T-helper 17 cell (primary cell): ENCODE measurements around the gene MCF2L2. TPM values are rescaled to one million over a fixed set of nuclear protein-coding genes. Genes with fewer than 3 reads are reported as not detected.
"Not testable (repeated sequence)": the region's sequence is repeated elsewhere in the genome, so short reads cannot be mapped to it uniquely, and the experiment has no call there.

Source experiments
- ATAC-seq: fragments of 150-1000 bp; cut with Tn5 transposase; 2 replicates; pipeline ENCODE4 v1.10.0; 2021; ENCODE audit warnings: mild to moderate bottlenecking, moderate library complexity
- DNase-seq, 3 donors: peaks; one replicate each; pipeline versions ENCODE4 v3.0.0 to v3.0.0-alpha.2; 2020 to 2021
- H3K9me3 ChIP-seq: one replicate; pipeline ENCODE4 v1.7.0; 2013; ENCODE audit warnings: low read length, mild to moderate bottlenecking; ENCODE audit not compliant: control insufficient read depth, poor library complexity, severe bottlenecking
- H3K27ac Mint-ChIP-seq: one replicate; pipeline ENCODE4 v1.8.0; 2022; ENCODE audit warnings: mild to moderate bottlenecking, moderate library complexity, mixed read lengths
- H3K27me3 Mint-ChIP-seq: one replicate; pipeline ENCODE4 v1.8.0; 2022; ENCODE audit warnings: mixed read lengths
- H3K36me3 Mint-ChIP-seq: one replicate; pipeline ENCODE4 v1.8.0; 2022; ENCODE audit warnings: low read depth, mixed read lengths
- H3K4me1 Mint-ChIP-seq: one replicate; pipeline ENCODE4 v1.8.0; 2022; ENCODE audit warnings: mild to moderate bottlenecking, mixed read lengths
- H3K4me3 Mint-ChIP-seq: one replicate; pipeline ENCODE4 v1.8.0; 2022; ENCODE audit warnings: mild to moderate bottlenecking, moderate library complexity, mixed read lengths
- total RNA-seq, 4 donors: library from RNA in 2 of 4; stranded (reverse) in 2 of 4; gene quantifications; one replicate each; pipeline ENCODE4 v1.2.3 and lab custom pipeline; 2022 to 2026

Gene MCF2L2
- total RNA-seq, 2 donors from 2014 or later, result 25.7 to 27.2 TPM

DNA sequence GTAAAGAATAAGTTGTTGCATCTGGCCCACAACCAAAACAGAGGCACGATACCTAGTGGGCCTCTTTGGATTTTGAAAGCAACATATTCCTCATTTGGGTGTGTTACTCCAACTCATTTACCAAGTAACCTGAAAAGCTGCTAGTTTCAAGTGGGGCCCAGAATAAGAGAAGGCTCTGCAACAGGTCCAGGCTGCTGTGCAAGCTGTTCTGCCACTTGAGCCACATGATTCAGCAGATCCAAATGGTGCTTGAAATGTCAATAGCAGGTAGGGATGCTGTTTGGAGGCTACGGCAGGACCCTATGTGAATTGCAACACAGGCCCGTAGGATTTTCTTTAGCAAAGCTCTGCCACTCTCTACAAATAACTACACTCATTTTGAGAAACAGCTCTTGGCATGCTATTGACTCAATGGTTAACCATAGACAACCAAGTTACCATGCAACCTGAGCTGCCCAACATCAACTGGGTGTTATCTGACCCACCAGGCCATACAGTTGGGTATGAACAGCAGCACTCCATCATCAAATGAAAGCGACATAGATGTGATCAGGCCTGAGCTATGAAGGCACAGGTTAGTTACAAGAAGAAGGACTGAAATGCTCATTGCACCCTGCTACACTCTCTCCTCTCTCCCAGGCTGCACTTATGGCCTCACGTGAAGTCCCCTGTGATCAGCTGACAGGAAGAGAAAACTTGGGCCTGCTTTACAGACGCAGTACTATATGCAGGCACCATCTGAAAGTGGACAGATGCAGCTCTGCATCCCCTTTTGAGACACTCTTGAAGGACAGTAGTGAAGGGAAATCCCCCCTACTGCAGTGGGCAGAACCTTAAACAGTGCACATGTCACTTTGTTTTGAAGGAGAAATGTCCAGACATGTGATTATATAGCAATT is 9.5 kb upstream of the MCF2L2 start:
- Mint-ChIP-seq H3K4me1 (peaks cover 37% of the 10 kb centered on the region), H3K4me3 (no peak overlapping the region), H3K36me3 (no peaks in the 10 kb centered on the region), H3K27me3 (no peaks in the 10 kb centered on the region), H3K27ac (no peak overlapping the region)
- DNase-seq (no peak), ATAC-seq (no peak)
- no peaks in the 10 kb centered on the region for H3K9me3 ChIP-seq

DNA sequence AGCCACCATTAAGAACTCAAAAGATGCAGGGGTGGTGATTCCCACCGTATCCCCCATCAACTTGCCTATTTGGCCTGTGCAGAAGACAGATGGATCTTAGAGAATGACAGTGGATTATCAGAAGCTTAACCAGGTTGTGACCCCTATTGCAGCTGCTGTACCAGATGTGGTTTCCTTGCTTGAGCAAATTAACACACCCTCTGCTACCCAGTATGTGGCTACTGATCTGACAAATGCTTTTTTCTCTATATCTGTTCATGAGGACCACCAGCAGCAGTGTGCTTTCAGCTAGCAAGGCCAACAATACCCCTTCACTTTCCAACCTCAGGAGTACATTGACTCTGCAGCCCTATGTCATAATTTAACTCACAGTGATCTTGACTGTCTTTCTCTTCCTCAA is 8.6 kb upstream of the MCF2L2 start:
- DNase-seq (no peak), ATAC-seq (no peak)
- Mint-ChIP-seq H3K4me1 (peaks cover 37% of the 10 kb centered on the region), H3K27me3 (no peaks in the 10 kb centered on the region), H3K4me3 (no peak overlapping the region), H3K36me3 (no peaks in the 10 kb centered on the region), H3K27ac (no peak overlapping the region)
- H3K9me3 ChIP-seq, result no peaks in the 10 kb centered on the region

DNA sequence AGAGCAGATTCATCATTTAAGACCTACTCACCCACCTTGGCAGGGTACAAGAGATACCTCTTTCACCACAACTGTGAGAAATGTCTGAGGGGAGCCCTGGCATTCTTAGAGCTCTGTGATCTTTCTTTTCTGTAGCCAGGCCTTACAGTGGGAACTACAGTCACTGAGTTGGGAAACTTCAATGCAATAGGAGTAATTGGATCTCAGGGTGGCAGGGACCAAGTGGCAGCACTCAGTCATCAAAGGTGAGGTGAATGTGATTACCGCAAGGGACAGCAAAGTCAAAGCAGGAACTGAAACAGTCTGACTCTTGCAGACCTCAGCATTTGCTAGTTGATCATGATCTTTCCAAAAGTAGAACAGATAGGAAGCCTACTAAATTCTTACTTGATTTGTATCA is 7.2 kb upstream of the MCF2L2 start:
- H3K9me3 ChIP-seq, result no peaks in the 10 kb centered on the region
- peak overlapping the region; percentile 67 for H3K4me3 Mint-ChIP-seq
- H3K36me3 Mint-ChIP-seq, result no peaks in the 10 kb centered on the region
- peaks cover 39% of the 10 kb centered on the region for H3K4me1 Mint-ChIP-seq
- no peaks in the 10 kb centered on the region for H3K27me3 Mint-ChIP-seq
- H3K27ac Mint-ChIP-seq, result peak overlapping the region; percentile 63
- ATAC-seq (peak; percentile 85), DNase-seq (no peak)

DNA sequence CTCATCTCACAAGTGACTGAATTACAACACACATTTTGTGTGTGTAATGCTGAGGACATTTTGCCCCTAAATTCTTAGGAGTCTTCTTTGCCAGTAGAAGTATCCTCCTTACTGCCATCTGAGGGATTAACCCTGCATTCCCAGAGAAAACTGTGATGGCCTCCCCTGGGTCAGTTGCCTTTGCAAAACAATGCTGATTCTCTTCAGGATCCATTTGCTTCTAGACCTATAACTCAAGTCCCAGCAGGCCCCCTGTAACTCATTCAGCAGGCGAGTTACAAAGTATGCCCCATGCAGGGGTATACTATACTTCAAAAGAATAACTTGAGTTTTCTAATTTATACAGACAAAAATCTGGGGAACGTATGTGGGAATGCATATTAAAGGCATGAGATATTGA is 6.6 kb upstream of the MCF2L2 start:
- ATAC-seq (no peak), DNase-seq (no peak)
- Mint-ChIP-seq H3K27me3 (no peaks in the 10 kb centered on the region), H3K4me3 (no peak overlapping the region), H3K4me1 (peaks cover 45% of the 10 kb centered on the region), H3K36me3 (no peaks in the 10 kb centered on the region), H3K27ac (peak overlapping the region; percentile 63)
- H3K9me3 ChIP-seq, result no peaks in the 10 kb centered on the region

DNA sequence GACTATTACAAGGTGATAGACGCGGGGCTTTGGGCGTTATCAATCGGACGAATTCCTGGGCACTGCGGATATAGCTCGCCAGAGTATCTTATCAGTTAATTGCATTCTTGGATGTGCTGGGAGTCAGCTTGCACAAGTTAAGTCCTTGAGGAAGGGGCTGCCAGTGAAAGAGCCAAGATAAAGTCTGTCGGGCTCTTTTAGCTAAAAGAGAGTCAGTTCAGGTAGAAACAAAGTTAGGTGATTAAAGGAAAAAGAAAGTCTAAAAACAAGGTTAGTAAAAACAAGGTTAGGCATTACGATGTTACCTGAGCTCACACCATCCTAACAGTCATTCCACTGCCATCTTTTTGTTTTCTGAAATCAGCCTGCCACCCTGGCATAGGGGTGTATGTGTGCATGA is 6.1 kb upstream of the MCF2L2 start:
- H3K9me3 ChIP-seq, result no peaks in the 10 kb centered on the region
- Mint-ChIP-seq H3K4me3 (no peak overlapping the region), H3K4me1 (peaks cover 43% of the 10 kb centered on the region), H3K27ac (peak overlapping the region; percentile 11), H3K36me3 (no peaks in the 10 kb centered on the region), H3K27me3 (no peaks in the 10 kb centered on the region)
- ATAC-seq (no peak), DNase-seq (no peak)

DNA sequence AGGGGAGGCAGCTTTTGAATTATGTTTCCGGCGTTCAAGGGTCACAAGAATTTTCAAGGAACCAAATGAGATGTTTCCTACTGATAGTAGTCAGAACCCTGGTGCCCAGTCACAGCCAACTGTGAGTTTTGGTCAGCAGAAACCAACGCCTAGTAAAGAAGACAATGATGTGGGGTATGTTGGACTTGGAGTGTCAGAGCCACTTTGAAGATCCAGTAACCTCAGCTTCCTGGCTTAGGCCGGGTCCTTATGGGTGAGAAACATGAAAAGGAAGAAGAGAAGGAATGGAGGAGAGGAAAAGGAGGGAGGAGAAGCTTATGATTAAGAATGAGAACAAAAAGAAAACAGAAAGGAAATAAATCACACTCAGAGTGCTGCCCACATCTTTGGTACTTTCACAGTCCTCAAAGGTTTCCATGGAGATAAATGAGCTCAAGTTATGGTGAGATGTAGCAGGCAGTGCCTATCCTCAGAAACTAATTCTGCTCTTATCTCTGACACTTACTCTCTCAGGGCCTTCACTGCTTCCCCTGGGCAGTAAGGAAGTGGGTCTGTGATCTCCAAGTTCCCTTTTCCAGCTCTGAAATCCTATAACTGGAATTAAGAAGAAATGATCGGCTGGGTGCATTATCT is 2.0 kb upstream of the MCF2L2 start:
- Mint-ChIP-seq H3K27ac (peak overlapping the region; percentile 11), H3K36me3 (no peaks in the 10 kb centered on the region), H3K27me3 (no peaks in the 10 kb centered on the region), H3K4me3 (peak overlapping the region; percentile 49), H3K4me1 (peaks cover 31% of the 10 kb centered on the region)
- ATAC-seq (no peak), DNase-seq (no peak)
- no peaks in the 10 kb centered on the region for H3K9me3 ChIP-seq

DNA sequence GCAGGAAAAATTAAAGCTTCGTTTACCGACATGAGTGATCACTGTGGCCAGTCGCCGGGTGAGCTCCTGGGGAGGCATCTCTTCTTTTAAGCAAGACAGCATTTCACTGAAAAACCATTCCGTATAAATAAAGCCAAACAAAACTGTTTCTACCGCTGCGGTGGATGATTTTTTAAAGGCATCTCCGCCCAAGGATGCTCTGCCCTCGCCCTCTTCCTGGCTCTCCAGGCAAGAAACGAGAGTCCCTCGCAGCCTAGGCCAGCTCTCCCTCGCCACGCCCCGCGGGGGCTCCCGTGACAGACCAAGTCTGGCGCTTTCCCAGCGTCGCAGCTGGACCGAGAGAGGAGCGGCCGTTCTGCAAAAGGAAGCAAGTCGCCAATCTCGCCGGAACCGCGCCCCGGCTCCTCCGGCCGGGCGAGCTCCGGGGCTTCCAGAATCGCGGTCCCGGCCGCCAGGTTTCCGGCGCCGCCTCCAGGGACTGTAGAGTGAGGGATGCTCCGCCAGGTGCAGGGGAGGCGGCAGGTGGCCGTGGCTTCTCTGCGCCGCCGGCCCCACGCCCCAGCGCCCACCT is 458 bp downstream of the MCF2L2 start:
- no peaks in the 10 kb centered on the region for H3K36me3 Mint-ChIP-seq
- no peaks in the 10 kb centered on the region for H3K27me3 Mint-ChIP-seq
- no peaks in the 10 kb centered on the region for H3K9me3 ChIP-seq
- DNase-seq (peak; percentile 9 to 43 (median 29)), ATAC-seq (peak; percentile 48)
- peak overlapping the region; percentile 67 for H3K27ac Mint-ChIP-seq
- peak overlapping the region; percentile 93 for H3K4me3 Mint-ChIP-seq
- peaks cover 32% of the 10 kb centered on the region for H3K4me1 Mint-ChIP-seq

DNA sequence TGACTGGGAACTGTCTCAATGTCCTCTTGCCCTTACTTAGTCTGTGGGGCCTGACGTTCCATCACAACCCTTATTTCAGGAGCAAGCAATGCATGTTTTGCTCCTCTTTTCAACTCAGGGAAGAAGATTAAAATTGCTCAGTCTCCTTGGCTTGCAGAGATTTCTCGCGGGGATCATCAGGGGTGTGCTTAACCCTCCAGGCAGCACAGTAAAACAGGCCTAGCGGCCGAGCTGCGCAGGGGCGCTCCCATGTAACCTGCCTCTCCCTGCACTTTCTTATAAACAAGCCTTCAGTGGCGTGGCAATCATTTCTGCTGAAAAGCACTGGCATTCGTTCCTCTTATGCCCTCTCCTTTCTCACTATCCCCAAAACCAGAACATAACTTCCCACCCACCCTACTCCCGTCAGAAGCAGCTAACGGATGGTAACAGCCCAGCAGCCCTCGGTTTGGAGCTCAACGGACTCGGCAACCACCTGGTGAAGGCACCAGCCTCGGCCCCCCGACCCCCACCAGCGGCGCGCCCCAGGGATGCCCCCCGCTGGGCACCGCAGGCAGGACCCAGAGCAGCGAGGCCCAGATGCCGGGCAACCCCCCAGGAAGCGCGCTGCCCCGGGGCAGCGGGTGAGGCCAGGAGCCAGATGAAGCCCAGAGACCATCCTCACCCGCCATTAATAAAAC is 1.1 kb downstream of the MCF2L2 start:
- H3K36me3 Mint-ChIP-seq, result no peaks in the 10 kb centered on the region
- peak overlapping the region; percentile 93 for H3K4me3 Mint-ChIP-seq
- peaks cover 32% of the 10 kb centered on the region for H3K4me1 Mint-ChIP-seq
- H3K27ac Mint-ChIP-seq, result peak overlapping the region; percentile 72
- H3K27me3 Mint-ChIP-seq, result no peaks in the 10 kb centered on the region
- DNase-seq (peak in 1 of 3 donors; percentile 6), ATAC-seq (no peak)
- H3K9me3 ChIP-seq, result no peaks in the 10 kb centered on the region

DNA sequence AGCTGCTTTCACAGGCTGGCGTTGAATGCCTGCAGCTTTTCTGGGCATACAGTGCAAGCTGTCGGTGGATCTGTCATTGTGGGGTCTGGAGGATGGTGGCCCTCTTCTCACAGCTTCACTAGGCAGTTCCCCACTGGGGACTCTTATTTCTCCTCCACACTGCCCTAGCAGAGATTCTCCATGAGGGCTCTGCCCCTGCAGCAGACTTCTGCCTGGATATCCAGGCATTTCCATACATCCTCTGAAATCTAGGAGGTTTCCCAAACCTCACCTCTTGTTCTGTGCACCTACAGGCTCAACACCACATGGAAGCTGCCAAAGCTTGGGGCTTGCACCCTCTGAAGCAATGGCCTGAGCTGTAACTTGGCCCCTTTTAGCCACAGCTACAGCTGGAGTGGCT is 9.6 kb downstream of the MCF2L2 start:
- H3K9me3 ChIP-seq, H3K27ac Mint-ChIP-seq, ATAC-seq, H3K4me3 Mint-ChIP-seq, H3K36me3 Mint-ChIP-seq, DNase-seq, H3K27me3 Mint-ChIP-seq, H3K4me1 Mint-ChIP-seq: not testable (repeated sequence)

DNA sequence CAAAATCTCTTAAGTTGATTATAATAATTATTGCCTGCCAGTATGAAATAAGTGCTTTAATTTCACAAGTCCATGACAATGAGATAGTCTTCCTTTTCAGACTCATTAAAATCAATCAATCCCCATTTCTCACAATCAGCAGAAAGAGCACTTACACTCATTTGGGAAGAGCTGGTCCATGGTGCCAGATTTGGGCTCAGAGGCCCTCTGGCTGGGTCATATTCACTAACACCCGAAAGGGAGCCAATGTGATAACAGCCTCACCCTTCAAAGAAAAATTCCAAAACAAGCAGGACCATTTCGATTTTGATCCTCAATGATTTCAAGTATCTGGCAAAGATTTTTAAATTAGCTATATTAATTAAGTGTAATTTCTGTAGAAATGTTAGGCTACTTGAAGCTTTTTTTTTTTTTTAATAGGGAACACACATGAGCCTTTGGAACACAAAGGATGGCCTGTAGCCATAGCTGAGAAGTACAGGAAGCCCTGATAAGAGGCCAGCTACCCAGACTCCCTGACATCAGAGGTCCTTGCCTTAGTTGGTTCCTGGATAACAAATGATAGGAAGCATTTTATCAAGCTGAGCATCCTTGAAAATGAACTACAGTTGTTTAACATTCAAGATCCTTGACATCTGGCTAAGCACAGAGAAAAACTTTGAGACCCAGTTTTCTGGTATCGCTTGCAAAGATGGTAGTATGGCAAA is 17.1 kb downstream of the MCF2L2 start:
- H3K36me3 Mint-ChIP-seq, result no peaks in the 10 kb centered on the region
- H3K27me3 Mint-ChIP-seq, result no peaks in the 10 kb centered on the region
- H3K4me1 Mint-ChIP-seq, result peaks cover 24% of the 10 kb centered on the region
- no peaks in the 10 kb centered on the region for H3K9me3 ChIP-seq
- DNase-seq (no peak), ATAC-seq (no peak)
- no peak overlapping the region for H3K27ac Mint-ChIP-seq
- no peak overlapping the region for H3K4me3 Mint-ChIP-seq

DNA sequence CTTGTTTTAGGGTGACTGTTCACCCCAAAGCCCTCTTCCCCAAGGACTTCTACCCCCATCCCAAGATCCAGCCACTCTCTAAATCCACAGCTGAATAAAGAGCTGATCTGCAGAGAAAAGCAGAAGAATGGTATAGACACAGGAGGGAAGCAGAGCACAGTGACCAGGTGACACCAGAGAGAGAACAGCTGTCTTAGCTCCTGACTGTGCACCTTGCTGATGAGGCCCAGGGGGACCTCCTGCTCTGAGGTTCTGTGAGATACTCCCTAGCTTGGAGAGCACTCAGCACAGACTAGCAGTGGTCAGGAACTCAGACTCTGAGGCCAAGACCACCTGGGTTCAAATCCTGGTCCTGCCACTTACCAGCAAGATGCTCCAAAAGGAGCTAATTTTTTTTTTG is 17.7 kb downstream of the MCF2L2 start:
- no peaks in the 10 kb centered on the region for H3K9me3 ChIP-seq
- H3K4me3 Mint-ChIP-seq, result no peak overlapping the region
- peak overlapping the region; percentile 2 for H3K27ac Mint-ChIP-seq
- no peaks in the 10 kb centered on the region for H3K27me3 Mint-ChIP-seq
- peaks cover 24% of the 10 kb centered on the region for H3K4me1 Mint-ChIP-seq
- DNase-seq, result no peak
- no peak for ATAC-seq
- no peaks in the 10 kb centered on the region for H3K36me3 Mint-ChIP-seq

DNA sequence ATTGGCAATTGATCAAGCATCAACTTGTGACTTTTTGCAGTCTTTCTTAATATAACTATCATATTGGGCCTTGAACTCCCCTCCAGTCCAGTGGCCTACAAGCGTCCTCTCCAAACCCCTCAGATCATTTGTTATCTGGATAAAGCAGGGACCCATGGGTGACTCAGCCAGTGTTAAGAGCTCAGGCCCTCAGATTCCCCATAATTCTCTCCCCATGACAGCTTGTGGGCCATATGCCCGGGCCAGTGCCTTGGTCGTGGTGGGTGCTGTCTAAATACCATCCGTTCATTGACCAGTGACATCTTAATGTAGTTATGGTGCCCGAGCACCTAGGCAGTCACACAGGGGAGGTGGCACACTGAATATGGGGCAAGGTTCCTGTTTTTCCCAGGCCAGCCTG is 18.1 kb downstream of the MCF2L2 start:
- Mint-ChIP-seq H3K27ac (peak overlapping the region; percentile 2), H3K36me3 (no peaks in the 10 kb centered on the region), H3K4me1 (peaks cover 22% of the 10 kb centered on the region), H3K4me3 (no peak overlapping the region), H3K27me3 (no peaks in the 10 kb centered on the region)
- DNase-seq (no peak), ATAC-seq (no peak)
- no peaks in the 10 kb centered on the region for H3K9me3 ChIP-seq

DNA sequence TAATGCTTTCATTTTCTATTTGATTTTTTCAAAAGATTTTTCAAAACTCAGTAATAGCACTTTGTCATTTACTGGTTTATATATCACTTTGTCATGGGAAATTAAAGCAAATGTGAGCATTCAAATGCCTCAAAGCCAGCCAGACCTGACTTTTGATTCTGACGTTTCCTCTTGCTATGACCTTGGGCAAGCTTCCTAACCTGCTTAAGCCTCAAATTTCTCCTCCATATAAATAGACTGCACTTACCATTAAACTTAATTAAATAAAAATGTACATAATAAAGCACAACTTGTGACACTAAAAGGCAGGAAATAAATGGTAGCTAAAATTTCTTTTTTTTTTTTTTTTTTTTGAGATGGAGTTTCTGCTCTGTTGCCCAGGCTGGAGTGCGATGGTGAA is 19.2 kb downstream of the MCF2L2 start:
- Mint-ChIP-seq H3K27ac (no peak overlapping the region), H3K4me1 (peaks cover 21% of the 10 kb centered on the region), H3K4me3 (no peak overlapping the region), H3K36me3 (no peaks in the 10 kb centered on the region), H3K27me3 (no peaks in the 10 kb centered on the region)
- ATAC-seq, result no peak
- H3K9me3 ChIP-seq, result no peaks in the 10 kb centered on the region
- no peak for DNase-seq
